Measurements from ENCODE around the gene GLIPR2. TPM values are rescaled to one million over a fixed set of nuclear protein-coding genes. Genes with fewer than 3 reads are reported as not detected.

The GLIPR2 gene
- total and polyA plus RNA-seq, 2 of the 4 experiments (the other 2 are of a cell fraction), result 35.8 to 43.3 TPM

- Histone ChIP-seq H3K9me3 (ENCODE audit: control insufficient read depth, insufficient read depth, low read length) (no peaks in the 10 kb centered on the region), H2BK120ac (ENCODE audit: low read depth, low read length) (peak overlapping the region; percentile 17), H4K20me1 (ENCODE audit: insufficient read depth, low read length) (peaks cover 41% of the 10 kb centered on the region), H3K36me3 (ENCODE audit: control insufficient read depth, insufficient read depth, low read length) (peaks cover 7% of the 10 kb centered on the region; the same call in 1 of the 2 replicates), H3K56ac (ENCODE audit: extremely low read depth, insufficient read depth, low read length) (no peak overlapping the region), H2BK5ac (ENCODE audit: low read depth, low read length, poor library complexity, severe bottlenecking) (no peak overlapping the region), H4K91ac (ENCODE audit: insufficient read depth, low read depth, low read length) (peak overlapping the region; percentile 17; the same call in 1 of the 2 replicates), H3K4me3 (ENCODE audit: insufficient read depth, low read depth, low read length) (peak overlapping the region; percentile 78), H3K18ac (ENCODE audit: low read depth, low read length) (peak overlapping the region; percentile 43; the same call in 1 of the 2 replicates), H3K79me1 (ENCODE audit: low read depth in 1 of 2, low read length in 2 of 2) (peaks cover 40 to 56% of the 10 kb centered on the region in 2 experiments), H3K9me1 (ENCODE audit: insufficient read depth, low read length) (peaks cover 15% of the 10 kb centered on the region), H4K8ac (ENCODE audit: low read depth in 2 of 2, low read length in 2 of 2) (peak overlapping the region; percentile 9 to 32; a peak in 2 of 4 replicates), H2AK5ac (ENCODE audit: low read depth, low read length) (peak overlapping the region; percentile 63; the same call in 1 of the 2 replicates), H3K23ac (ENCODE audit: low read depth, low read length) (peak overlapping the region; percentile 50), H2AK9ac (replicated peaks; ENCODE audit: low read depth, low read length, poor library complexity) (peak overlapping the region; percentile 59), H3K14ac (replicated peaks; ENCODE audit: low read depth, low read length) (peak overlapping the region; percentile 54), H3K4me2 (ENCODE audit: low read depth, low read length) (peak overlapping the region; percentile 93), H4K5ac (ENCODE audit: low read depth, low read length) (peak overlapping the region; percentile 23), H3K27me3 (ENCODE audit: control insufficient read depth, insufficient read depth, low read length) (no peaks in the 10 kb centered on the region), H2BK15ac (ENCODE audit: low read depth, low read length) (no peak overlapping the region), H3K4me1 (ENCODE audit: control insufficient read depth, insufficient read depth, low read length) (peaks cover 17% of the 10 kb centered on the region), H3K4ac (ENCODE audit: low read depth, low read length) (peak overlapping the region; percentile 47), H2AFZ (replicated peaks; ENCODE audit: low read length, poor library complexity) (peak overlapping the region; percentile 95), H3K27ac (ENCODE audit: insufficient read depth, low read length) (peak overlapping the region; percentile 65), H2BK20ac (ENCODE audit: low read depth, low read length) (0 out of 2 replicates have a peak overlapping the region, but pooled peaks have one; percentile 62), H3K9ac (ENCODE audit: low read depth, low read length) (peak overlapping the region; percentile 80)
- intact Hi-C loops (cut with micrococcal nuclease), result loop anchor here (2.0 kb wide), 2 partner anchors 25 to 53 kb away; partner anchors contain the start of gene CLTA
- ChIA-PET POLR2A (ENCODE audit: unreplicated experiment) (no interaction called here), CTCF (interaction anchor here (1.2 kb wide), 1 partner anchor 105 kb away, joined by 3 read pairs; no protein-coding TSS in a partner anchor)
- in situ Hi-C loops (cut with MboI; ENCODE audit: low sequenced_read_pairs), result no loop called here
- ATAC-seq (ENCODE audit: low read depth) (peak; percentile 2), DNase-seq (peak; percentile 38)
- BruUV-seq (replicated peaks), result no TSS peak
- dilution Hi-C loops (cut with HindIII; ENCODE audit: low sequenced_read_pairs, unreplicated experiment), result no loop called here
- 22% methylated on average over 3 of the region's 12 CpGs; no CpG with 5 or more reads in 1 of the 2 experiments for WGBS, 2 experiments (ENCODE audit: extremely low coverage in 2 of 2, insufficient read length in 1 of 2)
- TF ChIP-seq MXI1 (IDR thresholded peaks at IDR 0.05; ENCODE audit: borderline replicate concordance, low read depth, low read length), result no peak
- no peak for TF ChIP-seq MAZ (IDR thresholded peaks at IDR 0.05; ENCODE audit: borderline replicate concordance, low read depth, low read length)
- TF ChIP-seq, protein P1, sequence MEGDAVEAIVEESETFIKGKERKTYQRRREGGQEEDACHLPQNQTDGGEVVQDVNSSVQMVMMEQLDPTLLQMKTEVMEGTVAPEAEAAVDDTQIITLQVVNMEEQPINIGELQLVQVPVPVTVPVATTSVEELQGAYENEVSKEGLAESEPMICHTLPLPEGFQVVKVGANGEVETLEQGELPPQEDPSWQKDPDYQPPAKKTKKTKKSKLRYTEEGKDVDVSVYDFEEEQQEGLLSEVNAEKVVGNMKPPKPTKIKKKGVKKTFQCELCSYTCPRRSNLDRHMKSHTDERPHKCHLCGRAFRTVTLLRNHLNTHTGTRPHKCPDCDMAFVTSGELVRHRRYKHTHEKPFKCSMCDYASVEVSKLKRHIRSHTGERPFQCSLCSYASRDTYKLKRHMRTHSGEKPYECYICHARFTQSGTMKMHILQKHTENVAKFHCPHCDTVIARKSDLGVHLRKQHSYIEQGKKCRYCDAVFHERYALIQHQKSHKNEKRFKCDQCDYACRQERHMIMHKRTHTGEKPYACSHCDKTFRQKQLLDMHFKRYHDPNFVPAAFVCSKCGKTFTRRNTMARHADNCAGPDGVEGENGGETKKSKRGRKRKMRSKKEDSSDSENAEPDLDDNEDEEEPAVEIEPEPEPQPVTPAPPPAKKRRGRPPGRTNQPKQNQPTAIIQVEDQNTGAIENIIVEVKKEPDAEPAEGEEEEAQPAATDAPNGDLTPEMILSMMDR (conservative IDR thresholded peaks at IDR 0.05; ENCODE audit: low read depth, low read length), result no peak
- no peak for TF ChIP-seq SMC3 (IDR thresholded peaks at IDR 0.05; ENCODE audit: low read depth, low read length)
- no peak for TF ChIP-seq RFX5 (IDR thresholded peaks at IDR 0.05; ENCODE audit: low read depth, low read length)
- TF ChIP-seq POLR2A (IDR thresholded peaks at IDR 0.05; ENCODE audit: low read depth, low read length), result no peak
- TF ChIP-seq RAD21 (IDR thresholded peaks at IDR 0.05; ENCODE audit: low read length), result no peak
- TF ChIP-seq RCOR1 (IDR thresholded peaks at IDR 0.05; ENCODE audit: insufficient replicate concordance, low read length), result no peak
- TF ChIP-seq MAFK (IDR thresholded peaks at IDR 0.05; ENCODE audit: low read depth, low read length), result no peak
- no peak for TF ChIP-seq CHD1 (IDR thresholded peaks at IDR 0.05; ENCODE audit: low read depth, low read length)
- TF ChIP-seq, protein P2, sequence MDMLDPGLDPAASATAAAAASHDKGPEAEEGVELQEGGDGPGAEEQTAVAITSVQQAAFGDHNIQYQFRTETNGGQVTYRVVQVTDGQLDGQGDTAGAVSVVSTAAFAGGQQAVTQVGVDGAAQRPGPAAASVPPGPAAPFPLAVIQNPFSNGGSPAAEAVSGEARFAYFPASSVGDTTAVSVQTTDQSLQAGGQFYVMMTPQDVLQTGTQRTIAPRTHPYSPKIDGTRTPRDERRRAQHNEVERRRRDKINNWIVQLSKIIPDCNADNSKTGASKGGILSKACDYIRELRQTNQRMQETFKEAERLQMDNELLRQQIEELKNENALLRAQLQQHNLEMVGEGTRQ (IDR thresholded peaks at IDR 0.05; ENCODE audit: low read depth, low read length), result no peak
- no peak for TF ChIP-seq BHLHE40 (IDR thresholded peaks at IDR 0.05; ENCODE audit: low read depth, low read length)
- no peak for TF ChIP-seq FOS (IDR thresholded peaks at IDR 0.05; ENCODE audit: low read depth, low read length)
- TF ChIP-seq ELK1 (IDR thresholded peaks at IDR 0.05; ENCODE audit: borderline replicate concordance, low read depth, low read length), result no peak
- no peak for TF ChIP-seq NFE2L2 (IDR thresholded peaks at IDR 0.05; ENCODE audit: low read depth, low read length)
These were observed 965 bp downstream of the GLIPR2 start for GRCh38 chr9:36137392-36138004.
